K562 (cell line): ENCODE results near the gene GRIK2. TPM values are rescaled to one million over a fixed set of nuclear protein-coding genes. Genes with fewer than 3 reads are reported as not detected.

Source experiments
- ATAC-seq: fragments of 200-7000 bp; cut with Tn5 transposase; 3 replicates; pipeline ENCODE4 v1.9.1; 2020; ENCODE audit warnings: moderate library complexity
- BruUV-seq: library from RNA; stranded (reverse); fragments of 400-500 nt; replicated peaks from 2 replicates; lab custom pipeline; 2021; lab: Mats Ljungman, UMichigan
- CTCF ChIA-PET: fragments of 300-600 bp; formaldehyde crosslinking; extraction: SDS; loops from one replicate; lab custom pipeline; 2021; ENCODE audit warnings: low intra/inter-chr PET ratio; lab: Yijun Ruan, JAX
- POLR2A ChIA-PET: fragments of 300-600, 350-650 bp; sonication (Branson Sonifier 250); formaldehyde crosslinking; extraction: SDS; loops from one replicate; lab custom pipeline; 2021; ENCODE audit warnings: antibody characterized with exemption, inconsistent platforms; lab: Yijun Ruan, JAX
- DNase-seq, 4 experiments: peaks; one replicate each; pipeline versions ENCODE4 v3.0.0 to v3.0.0-alpha.2; 2011 to 2018; ENCODE audit warnings: low spot score in 3 of 4, mixed read lengths in 3 of 4; ENCODE audit errors: extremely low read depth in 1 of 4
- FAIRE-seq: peaks from 2 replicates; lab custom pipeline; 2011; peaks lifted over from hg19 to GRCh38; lab: Jason Lieb, UNC
- H2AFZ ChIP-seq: 2 replicates; pipeline ENCODE4 v1.6.0; 2011; ENCODE audit warnings: low read depth, low read length, control low read depth, inconsistent platforms
- H3K27ac ChIP-seq: fragments of 200-600 bp; 3 replicates; pipeline ENCODE4 v1.8.0; 2011; ENCODE audit warnings: low read depth, mild to moderate bottlenecking, control low read depth, inconsistent platforms, low read length, moderate library complexity, mixed read lengths; ENCODE audit errors: extremely low read depth
- H3K27me3 ChIP-seq, 2 experiments: fragments of 300-600 bp in 1 of 2; 2 replicates in 1 of 2; 3 replicates in 1 of 2; pipeline versions ENCODE4 v1.6.0 to v1.8.0; 2011; ENCODE audit warnings: inconsistent platforms in 2 of 2, low read length in 2 of 2, mild to moderate bottlenecking in 1 of 2, mixed read lengths in 1 of 2, moderate library complexity in 1 of 2; ENCODE audit not compliant: control insufficient read depth in 2 of 2, insufficient read depth in 2 of 2
- H3K36me3 ChIP-seq: fragments of 300-600 bp; 3 replicates; pipeline ENCODE4 v1.8.0; 2011; ENCODE audit warnings: mild to moderate bottlenecking, low read length, inconsistent platforms; ENCODE audit not compliant: control insufficient read depth, insufficient read depth
- H3K4me1 ChIP-seq, 2 experiments: fragments of 200-600 bp in 1 of 2; replicated peaks in 1 of 2; 2 replicates in 1 of 2; 3 replicates in 1 of 2; pipeline versions ENCODE4 v1.5.1 to v1.8.0; 2011; ENCODE audit warnings: inconsistent platforms in 2 of 2, low read length in 2 of 2, mild to moderate bottlenecking in 1 of 2, mixed read lengths in 1 of 2, moderate library complexity in 1 of 2; ENCODE audit not compliant: control insufficient read depth in 2 of 2, insufficient read depth in 2 of 2
- H3K4me2 ChIP-seq: 2 replicates; pipeline ENCODE4 v1.6.1; 2011; ENCODE audit warnings: low read length, control low read depth, inconsistent platforms, mixed read lengths; ENCODE audit not compliant: insufficient read depth
- H3K4me3 ChIP-seq: fragments of 200-600 bp; sonication (generic), shearing (Covaris generic); 2 replicates; pipeline ENCODE4 v1.5.1; 2016; ENCODE audit warnings: control low read depth, inconsistent platforms
- H3K79me2 ChIP-seq: fragments of 200-600 bp; 3 replicates; pipeline ENCODE4 v1.8.0; 2011; ENCODE audit warnings: low read length, inconsistent platforms; ENCODE audit not compliant: control insufficient read depth, insufficient read depth
- H3K9ac ChIP-seq, 2 experiments: 2 replicates each; pipeline versions ENCODE4 v1.6.0 to v1.6.1; 2011; ENCODE audit warnings: low read depth in 2 of 2, low read length in 2 of 2, control low read depth in 1 of 2, inconsistent platforms in 1 of 2, mild to moderate bottlenecking in 1 of 2, mixed read lengths in 1 of 2; ENCODE audit not compliant: insufficient read depth in 1 of 2
- H3K9me1 ChIP-seq: one replicate; pipeline ENCODE4 v1.6.0; 2011; ENCODE audit warnings: inconsistent platforms, mild to moderate bottlenecking, low read length, moderate library complexity; ENCODE audit not compliant: control insufficient read depth, insufficient read depth
- H3K9me3 ChIP-seq: replicated peaks from 2 replicates; pipeline ENCODE4 v1.5.1; 2011; ENCODE audit warnings: low read depth, low read length, inconsistent platforms; ENCODE audit not compliant: control insufficient read depth, insufficient read depth
- H4K20me1 ChIP-seq: replicated peaks from 2 replicates; pipeline ENCODE4 v1.6.1; 2011; ENCODE audit warnings: low read length, inconsistent platforms, mixed read lengths; ENCODE audit not compliant: control insufficient read depth, insufficient read depth
- BRCA1 ChIP-seq, 2 experiments: fragments of 450-650 bp in 1 of 2; sonication (generic) in 1 of 2; formaldehyde crosslinking in 1 of 2; IDR thresholded peaks; 2 replicates each; pipeline versions ENCODE4 v1.5.0 to v1.6.1; 2017 to 2020; ENCODE audit warnings: mild to moderate bottlenecking in 1 of 2, missing genetic modification reagents in 1 of 2
- PCBP2 ChIP-seq: fragments of 200-400 bp; formaldehyde crosslinking; IDR thresholded peaks from 2 replicates; pipeline ENCODE4 v1.6.1; 2018; ENCODE audit warnings: low read length, low read depth, mild to moderate bottlenecking, moderate library complexity; ENCODE audit not compliant: poor library complexity, severe bottlenecking
- WGBS: fragments of 100-300 bp; shearing (Covaris generic); methylation state at CpG from one replicate; pipeline ENCODE4 v1.1.6; 2016; ENCODE audit warnings: low coverage, mixed read lengths; ENCODE audit not compliant: insufficient coverage; ENCODE audit errors: missing lambda C conversion rate; 5-methylcytosine and 5-hydroxymethylcytosine counted together
- in situ Hi-C: fragments of 300-500 bp; cut with MboI; formaldehyde crosslinking; loops from 4 replicates; pipeline ENCODE4 v1.15.0; 2018; ENCODE audit warnings: inconsistent platforms, mixed read lengths
- intact Hi-C: fragments of 100-400 bp; cut with micrococcal nuclease; formaldehyde crosslinking; loops from 2 replicates; pipeline ENCODE4 v1.14.2; 2022
- polyA plus RNA-seq, 8 experiments: library from polyadenylated mRNA; depleted of rRNA in 4 of 8; stranded (reverse) in 5 of 8; unstranded in 3 of 8; fragments of >200 nt; fragmentation: Nextera tagmentation in 2 of 8; fragmentation: Illumina TruSeq in 1 of 8; extraction: Ambion mirVana in 2 of 8; extraction: Trizol in 1 of 8; gene quantifications; 2 replicates each; pipeline versions ENCODE4 v1.2.1 to v1.2.3, GENCODE V29; 2011 to 2014; ENCODE audit warnings: inconsistent platforms in 1 of 8, missing spikeins in 1 of 8
- total RNA-seq, 7 experiments: library from RNA; depleted of rRNA in 6 of 7; stranded (reverse); fragments of >200 nt in 6 of 7; fragmentation: Illumina TruSeq in 2 of 7; extraction: Trizol in 2 of 7; gene quantifications; 2 replicates each; pipeline versions ENCODE4 v1.2.1 to v1.2.3, GENCODE V29; 2011 to 2021; ENCODE audit warnings: low replicate concordance in 1 of 7
- TF ChIP-seq, protein P1 (sequence below), 2 experiments: fragments of 250-450 bp in 1 of 2; fragments of 450-650 bp in 1 of 2; sonication (Bioruptor Pico) in 1 of 2; IDR thresholded peaks; 2 replicates each; pipeline versions ENCODE4 v1.6.1 to v1.8.0; 2016 to 2021; ENCODE audit warnings: mild to moderate bottlenecking in 2 of 2, moderate library complexity in 2 of 2, missing compliant biosample characterization in 1 of 2, missing genetic modification characterization in 1 of 2

Gene GRIK2
- total and polyA plus RNA-seq, 9 of the 15 experiments (the other 6 are each of a cell fraction or from before 2014, with no cell fraction given), result not detected

GRCh38 chr6:101921829-101922450, 528.4 kb downstream of the GRIK2 start:
- Histone ChIP-seq H3K36me3 (no peaks in the 10 kb centered on the region), H3K4me2 (no peak overlapping the region), H3K27me3 (no peaks in the 10 kb centered on the region), H3K27ac (no peak overlapping the region), H3K4me1 (no peaks in the 10 kb centered on the region), H3K9me1 (no peaks in the 10 kb centered on the region), H3K79me2 (no peaks in the 10 kb centered on the region), H3K4me3 (no peak overlapping the region), H3K9me3 (no peaks in the 10 kb centered on the region; the same call in 1 of the 2 replicates), H3K9ac (no peak overlapping the region), H4K20me1 (no peaks in the 10 kb centered on the region), H2AFZ (no peak overlapping the region)
- TF ChIP-seq PCBP2 (peak; percentile 33), BRCA1 (IDR thresholded peaks at IDR 0.05) (no peak), BRCA1 (CRISPR knock-in tag; IDR thresholded peaks at IDR 0.05) (no peak)
- TF ChIP-seq, protein P1, sequence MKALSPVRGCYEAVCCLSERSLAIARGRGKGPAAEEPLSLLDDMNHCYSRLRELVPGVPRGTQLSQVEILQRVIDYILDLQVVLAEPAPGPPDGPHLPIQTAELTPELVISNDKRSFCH (CRISPR knock-in tag; IDR thresholded peaks at IDR 0.05), result no peak
- TF ChIP-seq, protein P1 (tag; IDR thresholded peaks at IDR 0.05), result no peak
- POLR2A ChIA-PET, result no interaction called here
- in situ Hi-C loops, result no loop called here
- no peak for FAIRE-seq
- no TSS peak for BruUV-seq
- intact Hi-C loops, result no loop called here
- WGBS, result 0% methylated on average over 1 of the region's 1 CpG
- ATAC-seq, result no peak
- CTCF ChIA-PET, result no interaction called here
- DNase-seq, result no peak
